Measurements from ENCODE around the gene KRT36.

Gene KRT36

GRCh38 chr17:41476866-41477815, 12.6 kb downstream of the KRT36 start:
- no peak for DNase-seq (ENCODE audit: low read depth)

GRCh38 chr17:41475421-41475820, 14.3 kb downstream of the KRT36 start:
- no peak for DNase-seq (ENCODE audit: low read depth)

GRCh38 chr17:41474863-41475262, 14.8 kb downstream of the KRT36 start:
- no peak for DNase-seq (ENCODE audit: low read depth)

- no peak for DNase-seq (ENCODE audit: low read depth)
These were observed 21.4 kb downstream of the KRT36 start for GRCh38 chr17:41468346-41468745.

GRCh38 chr17:41467561-41467960, 22.1 kb downstream of the KRT36 start:
- no peak for DNase-seq (ENCODE audit: low read depth)

GRCh38 chr17:41466988-41467387, 22.7 kb downstream of the KRT36 start, which contains the start of gene KRT32:
Gene KRT32 (minus strand): TSS chr17:41467386. CDS start chr17:41467325, 61 bp downstream.
- DNase-seq (ENCODE audit: low read depth) = no peak

GRCh38 chr17:41464682-41465081, 25.0 kb downstream of the KRT36 start:
- no peak for DNase-seq (ENCODE audit: low read depth)

GRCh38 chr17:41464173-41464572, 25.5 kb downstream of the KRT36 start:
- DNase-seq (ENCODE audit: low read depth) = no peak

- no peak for DNase-seq (ENCODE audit: low read depth)
These were observed 26.0 kb downstream of the KRT36 start for GRCh38 chr17:41463746-41464145.

- DNase-seq (ENCODE audit: low read depth) = no peak
These were observed 27.0 kb downstream of the KRT36 start for GRCh38 chr17:41462705-41463104.

- no peak for DNase-seq (ENCODE audit: low read depth)
These were observed 32.0 kb downstream of the KRT36 start for GRCh38 chr17:41457676-41458075.

- no peak for DNase-seq (ENCODE audit: low read depth)
These were observed 33.5 kb downstream of the KRT36 start for GRCh38 chr17:41456204-41456603.

GRCh38 chr17:41455236-41455635, 34.5 kb downstream of the KRT36 start:
- DNase-seq (ENCODE audit: low read depth) = no peak

- no peak for DNase-seq (ENCODE audit: low read depth)
These were observed 36.6 kb downstream of the KRT36 start for GRCh38 chr17:41453066-41453465.

GRCh38 chr17:41452281-41452680, 37.4 kb downstream of the KRT36 start:
- no peak for DNase-seq (ENCODE audit: low read depth)

- DNase-seq (ENCODE audit: low read depth) = no peak
These were observed 38.5 kb downstream of the KRT36 start for GRCh38 chr17:41451154-41451728.

GRCh38 chr17:41449008-41449407, 40.7 kb downstream of the KRT36 start:
- no peak for DNase-seq (ENCODE audit: low read depth)

- no peak for DNase-seq (ENCODE audit: low read depth)
These were observed 41.2 kb downstream of the KRT36 start for GRCh38 chr17:41448506-41448905.

- no peak for DNase-seq (ENCODE audit: low read depth)
These were observed 42.9 kb downstream of the KRT36 start for GRCh38 chr17:41446806-41447205.

- no peak for DNase-seq (ENCODE audit: low read depth)
These were observed 45.1 kb downstream of the KRT36 start for GRCh38 chr17:41444640-41445039.

- DNase-seq (ENCODE audit: low read depth) = no peak
These were observed 45.5 kb downstream of the KRT36 start for GRCh38 chr17:41444186-41444585.

GRCh38 chr17:41442739-41443138, 47.0 kb downstream of the KRT36 start:
- DNase-seq (ENCODE audit: low read depth) = no peak

GRCh38 chr17:41440531-41441033, 49.1 kb downstream of the KRT36 start, which contains the start of gene KRT38:
Gene KRT38 (minus strand): TSS chr17:41440983. CDS start chr17:41440921, 62 bp downstream.
- DNase-seq (ENCODE audit: low read depth) = no peak
